NCI-H748 treated with DMSO at 0.1 percent for 48 hours (cell line): Measurements from ENCODE around the gene GJB5.

Experiments
- DNase-seq: peaks from one replicate; lab custom pipeline; 2025; lab: John Stamatoyannopoulos, UW

Gene GJB5

GRCh38 chr1:34794790-34795180, 39.9 kb downstream of the GJB5 start:
- DNase-seq = no peak

GRCh38 chr1:34795916-34796315, 41.1 kb downstream of the GJB5 start:
- no peak for DNase-seq

GRCh38 chr1:34796990-34797389, 42.1 kb downstream of the GJB5 start:
- no peak for DNase-seq

- DNase-seq = no peak
Measured at GRCh38 chr1:34800214-34800613, 45.4 kb downstream of the GJB5 start.

- DNase-seq = no peak
Measured at GRCh38 chr1:34803770-34804169, 48.9 kb downstream of the GJB5 start.

- DNase-seq = no peak
Measured at GRCh38 chr1:34806396-34806795, 51.5 kb downstream of the GJB5 start.
